ENCODE results near the gene ZXDC. TPM values are rescaled to one million over a fixed set of nuclear protein-coding genes. Genes with fewer than 3 reads are reported as not detected.

Gene ZXDC
- total and polyA plus RNA-seq, 7 experiments from 2014 or later, result 10.3 to 71.9 (median 61.0) TPM

- CTCF ChIA-PET, result no interaction called here
- POLR2A ChIA-PET, result no interaction called here
- no peaks in the 10 kb centered on the region for H3K4me1 ChIP-seq (ENCODE audit: control insufficient read depth in 2 of 2, insufficient read depth in 2 of 2, low read length in 2 of 2)
- Mint-ChIP-seq H3K27me3 (no peaks in the 10 kb centered on the region), H3K4me3 (no peak overlapping the region), H3K4me1 (peaks cover 0 to 5% (median 0%) of the 10 kb centered on the region in 7 donors), H3K27ac (no peak overlapping the region), H3K36me3 (peaks cover 0 to 54% (median 25%) of the 10 kb centered on the region in 5 donors), H3K9me3 (peaks cover 0 to 10% (median 0%) of the 10 kb centered on the region in 11 donors)
- DNase-seq, result no peak
- no peak overlapping the region for H3K4me3 ChIP-seq (ENCODE audit: low read length)
- H3K27me3 ChIP-seq (ENCODE audit: control insufficient read depth in 2 of 2, insufficient read depth in 2 of 2, low read length in 2 of 2), result no peaks in the 10 kb centered on the region
- H3K27ac ChIP-seq (ENCODE audit: low read depth, low read length), result no peak overlapping the region
- peaks cover 0 to 49% (median 8%) of the 10 kb centered on the region in 3 experiments for H3K36me3 ChIP-seq (ENCODE audit: control insufficient read depth in 2 of 3, insufficient read depth in 3 of 3, low read length in 3 of 3)
- peaks cover 0 to under 1% (median 0%) of the 10 kb centered on the region in 3 experiments for H3K9me3 ChIP-seq (ENCODE audit: control insufficient read depth in 2 of 3, low read length in 3 of 3)
- intact Hi-C loops (cut with micrococcal nuclease), result no loop called here
- ATAC-seq, result peak; percentile 14
These were observed 42.0 kb downstream of the ZXDC start for GRCh38 chr3:126433496-126434263.

DNA sequence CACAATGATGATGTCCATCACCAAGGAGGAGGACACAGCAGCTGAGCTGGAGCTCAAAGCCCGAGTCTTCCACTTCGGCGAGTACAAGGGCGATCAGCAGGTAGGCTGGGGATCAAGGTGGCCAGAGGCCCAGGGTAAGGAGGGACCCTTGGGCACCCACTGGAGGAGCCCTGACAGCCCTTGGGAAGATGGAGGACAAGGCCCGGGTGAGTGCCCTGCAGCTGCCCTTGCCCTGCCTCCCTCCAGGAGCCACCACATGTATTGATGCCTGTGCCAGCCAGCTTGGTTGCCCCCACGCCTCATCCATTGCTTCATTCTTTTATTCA is 42.6 kb downstream of the ZXDC start:
- H3K27ac ChIP-seq (ENCODE audit: low read depth, low read length), result no peak overlapping the region
- Mint-ChIP-seq H3K4me3 (no peak overlapping the region), H3K27ac (no peak overlapping the region), H3K4me1 (peaks cover 0 to 5% (median 0%) of the 10 kb centered on the region in 7 donors), H3K27me3 (no peaks in the 10 kb centered on the region), H3K36me3 (peaks cover 0 to 48% (median 25%) of the 10 kb centered on the region in 5 donors), H3K9me3 (peaks cover 0 to 10% (median 0%) of the 10 kb centered on the region in 11 donors)
- peak in 1 of 9 donors; percentile 10 for DNase-seq
- H3K4me1 ChIP-seq (ENCODE audit: control insufficient read depth in 2 of 2, insufficient read depth in 2 of 2, low read length in 2 of 2), result no peaks in the 10 kb centered on the region
- ChIA-PET POLR2A (no interaction called here), CTCF (no interaction called here)
- H3K36me3 ChIP-seq (ENCODE audit: control insufficient read depth in 2 of 3, insufficient read depth in 3 of 3, low read length in 3 of 3), result peaks cover 0 to 43% (median 8%) of the 10 kb centered on the region in 3 experiments
- no peak for ATAC-seq
- H3K9me3 ChIP-seq (ENCODE audit: control insufficient read depth in 2 of 3, low read length in 3 of 3), result peaks cover 0 to 7% (median 0%) of the 10 kb centered on the region in 3 experiments
- no peaks in the 10 kb centered on the region for H3K27me3 ChIP-seq (ENCODE audit: control insufficient read depth in 2 of 2, insufficient read depth in 2 of 2, low read length in 2 of 2)
- intact Hi-C loops (cut with micrococcal nuclease), result no loop called here
- no peak overlapping the region for H3K4me3 ChIP-seq (ENCODE audit: low read length)

DNA sequence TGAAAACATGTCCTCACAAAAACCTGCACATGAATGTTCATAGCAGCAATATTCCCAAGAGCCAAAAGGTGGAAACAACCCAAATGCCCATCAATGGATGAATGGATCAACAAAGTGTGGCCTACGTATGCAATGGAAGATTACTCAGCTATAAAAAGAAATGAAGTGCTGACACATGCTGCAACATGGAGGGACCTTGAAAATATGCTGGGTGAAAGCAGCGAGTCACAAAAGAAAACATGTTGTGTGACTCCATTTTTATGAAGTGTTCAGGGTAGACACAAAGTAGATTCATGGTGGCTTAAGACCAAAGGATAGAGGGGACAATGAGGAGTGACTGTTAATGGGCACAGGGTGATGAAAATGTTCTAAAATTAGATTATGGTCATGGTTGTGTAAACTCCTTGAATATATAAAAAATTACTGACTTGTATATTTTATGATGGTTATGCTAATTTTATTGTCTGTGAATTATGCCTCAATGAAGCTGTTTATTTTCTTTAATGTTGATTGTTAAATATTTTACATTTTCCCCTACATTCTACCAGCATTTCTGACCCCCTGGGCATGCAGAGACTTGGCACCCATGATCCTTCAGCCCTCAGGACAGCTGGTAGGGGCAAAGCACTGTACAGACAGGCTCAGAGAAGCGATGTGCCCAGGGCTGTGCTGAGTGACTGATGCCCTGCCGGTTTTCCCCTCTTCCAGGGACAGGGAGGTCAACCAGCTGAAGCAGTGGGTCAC is 43.2 kb downstream of the ZXDC start:
- POLR2A ChIA-PET, result no interaction called here
- H3K27ac Mint-ChIP-seq, result peak overlapping the region in 1 of 9 donors; percentile 19

DNA sequence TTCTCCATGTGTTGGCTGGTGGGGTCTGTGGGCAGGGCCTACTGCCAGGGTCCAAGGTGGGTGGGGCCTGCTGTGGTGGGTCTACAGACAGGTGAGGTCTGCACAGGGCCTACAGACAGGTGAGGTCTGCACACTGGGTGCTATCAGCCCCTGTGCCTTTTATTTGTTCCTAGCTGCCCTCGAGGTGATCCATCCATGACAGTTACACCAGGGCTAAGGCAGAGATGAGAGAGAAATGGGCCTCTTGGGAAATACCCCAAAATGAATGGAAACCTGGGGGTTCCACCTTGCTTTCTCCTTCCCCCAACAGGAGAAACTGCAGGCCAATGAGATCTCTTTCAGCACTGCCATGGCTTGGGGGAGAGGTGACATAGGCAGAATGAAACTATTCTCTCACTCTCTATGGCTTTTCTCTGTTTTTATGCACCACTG is 44.6 kb downstream of the ZXDC start:
- H3K9me3 Mint-ChIP-seq, result peaks cover 0 to 12% (median 7%) of the 10 kb centered on the region in 11 donors
- CTCF ChIA-PET, result no interaction called here
- intact Hi-C loops (cut with micrococcal nuclease), result no loop called here

More for the DNA sequence above, 43.2 kb downstream of the ZXDC start:
- no peaks in the 10 kb centered on the region for H3K27me3 Mint-ChIP-seq
- peaks cover 0 to 5% (median 0%) of the 10 kb centered on the region in 7 donors for H3K4me1 Mint-ChIP-seq
- Histone ChIP-seq H3K4me3 (ENCODE audit: low read length) (no peak overlapping the region), H3K36me3 (ENCODE audit: control insufficient read depth in 2 of 3, insufficient read depth in 3 of 3, low read length in 3 of 3) (peaks cover 0 to 38% (median 8%) of the 10 kb centered on the region in 3 experiments), H3K9me3 (ENCODE audit: control insufficient read depth in 2 of 3, low read length in 3 of 3) (peaks cover 0 to 12% (median 0%) of the 10 kb centered on the region in 3 experiments), H3K27me3 (ENCODE audit: control insufficient read depth in 2 of 2, insufficient read depth in 2 of 2, low read length in 2 of 2) (no peaks in the 10 kb centered on the region), H3K4me1 (ENCODE audit: control insufficient read depth in 2 of 2, insufficient read depth in 2 of 2, low read length in 2 of 2) (no peaks in the 10 kb centered on the region), H3K27ac (ENCODE audit: low read depth, low read length) (no peak overlapping the region)
- H3K4me3 Mint-ChIP-seq, result no peak overlapping the region
- ATAC-seq, result no peak
- intact Hi-C loops (cut with micrococcal nuclease), result no loop called here
- H3K36me3 Mint-ChIP-seq, result peaks cover 0 to 44% (median 24%) of the 10 kb centered on the region in 5 donors
- no peak for DNase-seq
- H3K9me3 Mint-ChIP-seq, result peaks cover 0 to 10% (median 0%) of the 10 kb centered on the region in 11 donors
- CTCF ChIA-PET, result no interaction called here

DNA sequence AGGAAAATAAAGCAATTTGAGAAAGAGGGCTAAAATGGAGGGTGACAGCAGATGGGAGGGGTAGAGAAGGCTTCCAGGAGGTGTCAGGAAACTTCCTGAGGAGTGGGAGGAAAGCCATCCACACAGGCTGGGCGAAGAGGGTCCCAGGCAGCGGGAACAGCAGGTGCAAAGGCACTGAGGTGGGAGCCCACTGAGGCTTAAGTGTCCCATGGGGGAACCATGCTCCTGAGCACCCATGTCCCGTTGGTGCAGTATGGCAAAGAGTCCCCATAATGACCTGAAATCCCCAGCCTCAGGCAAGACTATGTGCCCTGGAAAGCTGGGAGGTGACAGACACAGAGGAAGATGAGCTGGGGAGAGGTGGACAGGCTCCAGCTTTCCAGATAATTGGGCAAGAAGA is 50.9 kb downstream of the ZXDC start:
- H3K27ac ChIP-seq (ENCODE audit: low read depth, low read length), result no peak overlapping the region
- no peaks in the 10 kb centered on the region for H3K27me3 ChIP-seq (ENCODE audit: control insufficient read depth in 2 of 2, insufficient read depth in 2 of 2, low read length in 2 of 2)
- no peak overlapping the region for H3K4me3 Mint-ChIP-seq
- H3K9me3 ChIP-seq (ENCODE audit: control insufficient read depth in 2 of 3, low read length in 3 of 3), result peaks cover 0 to 24% (median 3%) of the 10 kb centered on the region in 3 experiments
- H3K27me3 Mint-ChIP-seq, result no peaks in the 10 kb centered on the region
- H3K36me3 ChIP-seq (ENCODE audit: control insufficient read depth in 2 of 3, insufficient read depth in 3 of 3, low read length in 3 of 3), result no peaks in the 10 kb centered on the region
- H3K4me1 ChIP-seq (ENCODE audit: control insufficient read depth in 2 of 2, insufficient read depth in 2 of 2, low read length in 2 of 2), result no peaks in the 10 kb centered on the region
- POLR2A ChIA-PET, result no interaction called here
- H3K36me3 Mint-ChIP-seq, result peaks cover 5 to 25% (median 21%) of the 10 kb centered on the region in 5 donors
- intact Hi-C loops (cut with micrococcal nuclease), result no loop called here
- CTCF ChIA-PET, result no interaction called here
- no peak overlapping the region for H3K27ac Mint-ChIP-seq
- DNase-seq (peak in 1 of 9 donors; percentile 13), ATAC-seq (no peak)
- H3K4me3 ChIP-seq (ENCODE audit: low read length), result no peak overlapping the region
- no peaks in the 10 kb centered on the region for H3K4me1 Mint-ChIP-seq
- H3K9me3 Mint-ChIP-seq, result peaks cover 2 to 19% (median 13%) of the 10 kb centered on the region in 11 donors

More for the DNA sequence above, 44.6 kb downstream of the ZXDC start:
- peaks cover 0 to 17% (median 3%) of the 10 kb centered on the region in 3 experiments for H3K9me3 ChIP-seq (ENCODE audit: control insufficient read depth in 2 of 3, low read length in 3 of 3)
- Mint-ChIP-seq H3K27me3 (no peaks in the 10 kb centered on the region), H3K4me3 (no peak overlapping the region), H3K27ac (no peak overlapping the region), H3K4me1 (peaks cover 0 to 5% (median 0%) of the 10 kb centered on the region in 7 donors), H3K36me3 (peaks cover 0 to 37% (median 21%) of the 10 kb centered on the region in 5 donors)
- ATAC-seq, result no peak
- peaks cover 0 to 26% (median 0%) of the 10 kb centered on the region in 3 experiments for H3K36me3 ChIP-seq (ENCODE audit: control insufficient read depth in 2 of 3, insufficient read depth in 3 of 3, low read length in 3 of 3)
- H3K27me3 ChIP-seq (ENCODE audit: control insufficient read depth in 2 of 2, insufficient read depth in 2 of 2, low read length in 2 of 2), result no peaks in the 10 kb centered on the region
- H3K4me1 ChIP-seq (ENCODE audit: control insufficient read depth in 2 of 2, insufficient read depth in 2 of 2, low read length in 2 of 2), result no peaks in the 10 kb centered on the region
- DNase-seq, result no peak
- POLR2A ChIA-PET, result no interaction called here
- H3K27ac ChIP-seq (ENCODE audit: low read depth, low read length), result no peak overlapping the region
- H3K4me3 ChIP-seq (ENCODE audit: low read length), result no peak overlapping the region

- no peak overlapping the region for H3K27ac Mint-ChIP-seq
- Histone ChIP-seq H3K36me3 (ENCODE audit: control insufficient read depth in 2 of 3, insufficient read depth in 3 of 3, low read length in 3 of 3) (no peaks in the 10 kb centered on the region), H3K27ac (ENCODE audit: low read depth, low read length) (no peak overlapping the region), H3K27me3 (ENCODE audit: control insufficient read depth in 2 of 2, insufficient read depth in 2 of 2, low read length in 2 of 2) (no peaks in the 10 kb centered on the region), H3K9me3 (ENCODE audit: control insufficient read depth in 2 of 3, low read length in 3 of 3) (peaks cover 0 to 24% (median 3%) of the 10 kb centered on the region in 3 experiments), H3K4me3 (ENCODE audit: low read length) (no peak overlapping the region), H3K4me1 (ENCODE audit: control insufficient read depth in 2 of 2, insufficient read depth in 2 of 2, low read length in 2 of 2) (no peaks in the 10 kb centered on the region)
- intact Hi-C loops (cut with micrococcal nuclease), result no loop called here
- ChIA-PET POLR2A (no interaction called here), CTCF (no interaction called here)
- H3K27me3 Mint-ChIP-seq, result no peaks in the 10 kb centered on the region
- H3K9me3 Mint-ChIP-seq, result peaks cover 2 to 19% (median 13%) of the 10 kb centered on the region in 11 donors
- H3K4me1 Mint-ChIP-seq, result no peaks in the 10 kb centered on the region
- DNase-seq (peak in 1 of 9 donors; percentile 13), ATAC-seq (no peak)
- no peak overlapping the region for H3K4me3 Mint-ChIP-seq
- peaks cover 5 to 25% (median 21%) of the 10 kb centered on the region in 5 donors for H3K36me3 Mint-ChIP-seq
These were observed 51.5 kb downstream of the ZXDC start for GRCh38 chr3:126424039-126424717.

All from naive thymus-derived CD4-positive, alpha-beta T cell (primary cell).